HCT116 (cell line): Measurements from ENCODE around the gene PLD5. TPM values are rescaled to one million over a fixed set of nuclear protein-coding genes. Genes with fewer than 3 reads are reported as not detected.

ENCODE experiments used
- ATAC-seq: fragments of 200-7000 bp; cut with Tn5 transposase; 2 replicates; pipeline ENCODE4 v1.9.1; 2020; ENCODE audit warnings: mild to moderate bottlenecking, moderate library complexity
- BruUV-seq: library from RNA; stranded (reverse); fragments of 400-500 nt; replicated peaks from 2 replicates; lab custom pipeline; 2021; lab: Mats Ljungman, UMichigan
- CTCF ChIA-PET: fragments of 300-600 bp; sonication (Branson Sonifier 250); formaldehyde crosslinking; loops from one replicate; lab custom pipeline; 2021; ENCODE audit warnings: antibody characterized with exemption; lab: Charles Lee
- POLR2A ChIA-PET: fragments of 300-600, 350-600 bp; sonication (Branson Sonifier 250); formaldehyde crosslinking; loops from one replicate; lab custom pipeline; 2021; ENCODE audit warnings: antibody characterized with exemption; lab: Charles Lee
- RAD21 ChIA-PET, 2 experiments: fragments of 300-600 bp; sonication (Branson Sonifier 250); formaldehyde crosslinking; loops; one replicate each; lab custom pipeline; 2023; ENCODE audit warnings: low total read pairs in 2 of 2; ENCODE audit not compliant: uncharacterized antibody in 2 of 2, unreplicated experiment in 2 of 2, low non-redundant PET in 1 of 2; lab: Charles Lee
- DNase-seq: peaks from one replicate; pipeline ENCODE4 v3.0.0-alpha.2; 2010; ENCODE audit warnings: low read depth, low spot score
- H2AFZ ChIP-seq: fragments of 200-600 bp; shearing (Covaris generic), sonication (generic); 2 replicates; pipeline ENCODE4 v1.6.1; 2017; ENCODE audit warnings: low read depth, mixed run types, mixed read lengths, antibody characterized with exemption, low read length; ENCODE audit not compliant: poor library complexity, severe bottlenecking
- H3K27ac ChIP-seq: 2 replicates; pipeline ENCODE4 v1.5.1; 2012; ENCODE audit warnings: low read depth, low read length
- H3K27me3 ChIP-seq: fragments of 200-600 bp; sonication (generic); 2 replicates; pipeline ENCODE4 v1.6.1; 2016; ENCODE audit warnings: mixed run types, low read length, mixed read lengths; ENCODE audit not compliant: insufficient read depth
- H3K36me3 ChIP-seq, 2 experiments: fragments of 200-500 bp in 1 of 2; fragments of 200-600 bp in 1 of 2; sonication (Bioruptor generic) in 1 of 2; sonication (generic) in 1 of 2; 2 replicates each; pipeline versions ENCODE4 v1.5.1 to v1.6.1; 2014 to 2016; ENCODE audit warnings: low read length in 2 of 2, inconsistent platforms in 1 of 2, mixed read lengths in 1 of 2, mixed run types in 1 of 2; ENCODE audit not compliant: insufficient read depth in 2 of 2, control insufficient read depth in 1 of 2
- H3K4me1 ChIP-seq, 2 experiments: fragments of 200-600 bp in 1 of 2; sonication (generic) in 1 of 2; 2 replicates each; pipeline versions ENCODE4 v1.5.1 to v1.6.1; 2012 to 2017; ENCODE audit warnings: low read length in 2 of 2, inconsistent platforms in 1 of 2, mild to moderate bottlenecking in 1 of 2, mixed read lengths in 1 of 2, mixed run types in 1 of 2, moderate library complexity in 1 of 2; ENCODE audit not compliant: insufficient read depth in 2 of 2, control insufficient read depth in 1 of 2
- H3K4me2 ChIP-seq: fragments of 200-600 bp; sonication (generic); 2 replicates; pipeline ENCODE4 v1.6.1; 2017; ENCODE audit warnings: mixed run types, low read length, mixed read lengths
- H3K4me3 ChIP-seq, 2 experiments: fragments of 200-600 bp in 1 of 2; sonication (generic) in 1 of 2; replicated peaks in 1 of 2; 2 replicates each; pipeline ENCODE4 v1.5.1; 2011 to 2016; ENCODE audit warnings: low read length in 2 of 2, control low read depth in 1 of 2, low read depth in 1 of 2, mild to moderate bottlenecking in 1 of 2, mixed read lengths in 1 of 2, mixed run types in 1 of 2
- H3K79me2 ChIP-seq: fragments of 200-600 bp; sonication (generic); 2 replicates; pipeline ENCODE4 v1.6.1; 2017; ENCODE audit warnings: mild to moderate bottlenecking, mixed run types, low read length, moderate library complexity, mixed read lengths; ENCODE audit not compliant: insufficient read depth
- H3K9ac ChIP-seq: fragments of 200-600 bp; sonication (generic); 2 replicates; pipeline ENCODE4 v1.6.1; 2016; ENCODE audit warnings: low read length, mixed read lengths
- H3K9me2 ChIP-seq: fragments of 200-600 bp; sonication (generic), shearing (Covaris generic); 2 replicates; pipeline ENCODE4 v1.6.1; 2017; ENCODE audit warnings: mixed run types, mild to moderate bottlenecking, moderate library complexity; ENCODE audit not compliant: insufficient read depth
- H3K9me3 ChIP-seq, 2 experiments: fragments of 200-500 bp in 1 of 2; fragments of 200-600 bp in 1 of 2; sonication (Bioruptor generic) in 1 of 2; sonication (generic) in 1 of 2; 2 replicates each; pipeline ENCODE4 v1.6.1; 2014 to 2017; ENCODE audit warnings: low read length in 2 of 2, mixed read lengths in 2 of 2, inconsistent platforms in 1 of 2, low read depth in 1 of 2, mild to moderate bottlenecking in 1 of 2, mixed run types in 1 of 2, moderate library complexity in 1 of 2; ENCODE audit not compliant: control insufficient read depth in 1 of 2, insufficient read depth in 1 of 2
- H4K20me1 ChIP-seq: fragments of 200-600 bp; sonication (generic), shearing (Covaris generic); 2 replicates; pipeline ENCODE4 v1.6.1; 2017; ENCODE audit warnings: mixed run types, mild to moderate bottlenecking, moderate library complexity; ENCODE audit not compliant: insufficient read depth
- CBX3 ChIP-seq: IDR thresholded peaks from 2 replicates; pipeline ENCODE4 v1.6.1; 2012; ENCODE audit warnings: low read depth
- EGR1 ChIP-seq: IDR thresholded peaks from 2 replicates; pipeline ENCODE4 v1.6.1; 2012; ENCODE audit warnings: low read depth
- EZH2 ChIP-seq: fragments of 200-600 bp; sonication (generic); IDR thresholded peaks from 2 replicates; pipeline ENCODE4 v1.6.1; 2017; ENCODE audit warnings: antibody characterized with exemption, mixed run types
- EZH2phosphoT487 ChIP-seq: fragments of 200-600 bp; IDR thresholded peaks from 2 replicates; pipeline ENCODE4 v1.6.1; 2018; ENCODE audit warnings: antibody characterized with exemption, borderline replicate concordance
- RAD21 ChIP-seq: IDR thresholded peaks from 2 replicates; pipeline ENCODE4 v1.6.1; 2012; ENCODE audit warnings: low read depth, mild to moderate bottlenecking
- TCF7L2 ChIP-seq: IDR thresholded peaks from 2 replicates; pipeline ENCODE4 v1.7.0; 2011; ENCODE audit warnings: borderline replicate concordance, inconsistent platforms; ENCODE audit not compliant: insufficient read depth, insufficient read length; ENCODE audit errors: extremely low read depth
- ZNF274 ChIP-seq: fragments of 200-500 bp; sonication (Bioruptor generic); IDR thresholded peaks from 2 replicates; pipeline ENCODE4 v1.6.1; 2014; ENCODE audit warnings: mild to moderate bottlenecking, low read depth, low read length, inconsistent platforms
- intact Hi-C: fragments of 100-400 bp; cut with micrococcal nuclease; formaldehyde crosslinking; loops from 2 replicates; pipeline ENCODE4 v1.10.0; 2022
- total RNA-seq: library from RNA; stranded (reverse); gene quantifications from one replicate; pipeline ENCODE4 v1.2.1, GENCODE V29; 2021; ENCODE audit not compliant: unreplicated experiment
- TF ChIP-seq, protein P1 (sequence below), 3 experiments: fragments of 200-600 bp in 1 of 3; sonication (generic) in 1 of 3; IDR thresholded peaks in 2 of 3; conservative IDR thresholded peaks in 1 of 3; 2 replicates each; pipeline ENCODE4 v1.5.1; 2012 to 2017; ENCODE audit warnings: low read depth in 2 of 3, low read length in 2 of 3, antibody characterized with exemption in 1 of 3, borderline replicate concordance in 1 of 3, control low read depth in 1 of 3, mild to moderate bottlenecking in 1 of 3, mixed read lengths in 1 of 3, mixed run types in 1 of 3, moderate library complexity in 1 of 3; ENCODE audit not compliant: insufficient read depth in 1 of 3
- TF ChIP-seq, protein P2 (sequence below): IDR thresholded peaks from 2 replicates; pipeline ENCODE4 v1.6.1; 2012
- TF ChIP-seq, protein P3 (sequence below): IDR thresholded peaks from 2 replicates; pipeline ENCODE4 v1.6.1; 2012; ENCODE audit warnings: low read depth

Gene PLD5
- total RNA-seq, 1 experiment from 2014 or later, result not detected

DNA sequence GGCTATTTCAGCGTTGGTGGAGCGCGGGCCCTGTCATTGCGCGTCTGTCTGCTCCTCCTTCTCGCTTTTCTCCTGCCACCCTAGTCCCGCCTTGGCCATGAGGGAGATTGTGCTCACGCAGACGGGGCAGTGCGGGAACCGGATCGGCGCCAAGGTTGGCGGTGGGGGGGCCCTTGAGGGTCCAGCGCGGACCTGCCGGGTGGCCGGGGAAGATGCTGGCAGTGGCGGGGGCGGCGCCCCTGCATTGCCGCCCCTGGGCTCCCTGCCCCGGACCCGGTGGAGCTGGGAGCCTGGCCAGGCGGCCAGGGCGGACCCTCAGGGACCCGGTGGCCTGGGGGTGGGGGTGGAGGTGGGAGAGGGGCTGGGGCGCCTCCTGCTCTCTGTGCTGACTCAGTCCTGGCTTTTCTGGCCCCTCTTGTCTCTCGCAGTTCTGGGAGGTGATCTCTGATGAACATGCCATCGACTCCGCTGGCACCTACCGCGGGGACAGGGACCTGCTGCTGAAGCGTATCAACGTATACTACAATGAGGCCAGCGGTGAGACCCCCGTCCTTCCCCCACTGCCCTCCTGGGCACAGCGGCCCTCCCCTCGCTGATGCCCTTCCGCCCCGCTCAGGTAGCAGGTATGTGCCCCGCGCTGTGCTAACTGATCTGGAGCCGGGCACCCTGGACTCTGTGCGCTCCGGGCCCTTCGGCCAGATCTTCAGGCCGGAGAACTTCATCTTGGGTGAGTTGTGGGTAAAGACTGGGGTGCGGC, 467.3 kb downstream of the PLD5 start:
- POLR2A ChIA-PET, result no interaction called here
- Histone ChIP-seq H3K36me3 (no peaks in the 10 kb centered on the region), H3K4me1 (no peaks in the 10 kb centered on the region), H3K9ac (no peak overlapping the region), H3K79me2 (no peaks in the 10 kb centered on the region), H3K27me3 (no peaks in the 10 kb centered on the region), H2AFZ (no peak overlapping the region), H3K27ac (no peak overlapping the region), H3K4me2 (no peak overlapping the region), H3K4me3 (no peak overlapping the region), H3K9me3 (no peaks in the 10 kb centered on the region), H3K9me2 (no peaks in the 10 kb centered on the region), H4K20me1 (no peaks in the 10 kb centered on the region)
- ATAC-seq (no peak), DNase-seq (no peak)
- intact Hi-C loops, result no loop called here
- CTCF ChIA-PET, result no interaction called here
- RAD21 ChIA-PET, result no interaction called here
- TF ChIP-seq ZNF274 (no peak), RAD21 (no peak), TCF7L2 (no peak), EZH2phosphoT487 (no peak), CBX3 (no peak), EGR1 (no peak), EZH2 (no peak)
- TF ChIP-seq, protein P1, sequence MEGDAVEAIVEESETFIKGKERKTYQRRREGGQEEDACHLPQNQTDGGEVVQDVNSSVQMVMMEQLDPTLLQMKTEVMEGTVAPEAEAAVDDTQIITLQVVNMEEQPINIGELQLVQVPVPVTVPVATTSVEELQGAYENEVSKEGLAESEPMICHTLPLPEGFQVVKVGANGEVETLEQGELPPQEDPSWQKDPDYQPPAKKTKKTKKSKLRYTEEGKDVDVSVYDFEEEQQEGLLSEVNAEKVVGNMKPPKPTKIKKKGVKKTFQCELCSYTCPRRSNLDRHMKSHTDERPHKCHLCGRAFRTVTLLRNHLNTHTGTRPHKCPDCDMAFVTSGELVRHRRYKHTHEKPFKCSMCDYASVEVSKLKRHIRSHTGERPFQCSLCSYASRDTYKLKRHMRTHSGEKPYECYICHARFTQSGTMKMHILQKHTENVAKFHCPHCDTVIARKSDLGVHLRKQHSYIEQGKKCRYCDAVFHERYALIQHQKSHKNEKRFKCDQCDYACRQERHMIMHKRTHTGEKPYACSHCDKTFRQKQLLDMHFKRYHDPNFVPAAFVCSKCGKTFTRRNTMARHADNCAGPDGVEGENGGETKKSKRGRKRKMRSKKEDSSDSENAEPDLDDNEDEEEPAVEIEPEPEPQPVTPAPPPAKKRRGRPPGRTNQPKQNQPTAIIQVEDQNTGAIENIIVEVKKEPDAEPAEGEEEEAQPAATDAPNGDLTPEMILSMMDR (IDR thresholded peaks at IDR 0.05 in 2 of 3, conservative IDR thresholded peaks at IDR 0.05 in 1 of 3; ENCODE audit: borderline replicate concordance in 1 of 3, insufficient read depth in 1 of 3, low read depth in 2 of 3, low read length in 2 of 3), result no peak
- TF ChIP-seq, protein P2, sequence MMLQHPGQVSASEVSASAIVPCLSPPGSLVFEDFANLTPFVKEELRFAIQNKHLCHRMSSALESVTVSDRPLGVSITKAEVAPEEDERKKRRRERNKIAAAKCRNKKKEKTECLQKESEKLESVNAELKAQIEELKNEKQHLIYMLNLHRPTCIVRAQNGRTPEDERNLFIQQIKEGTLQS, result no peak
- TF ChIP-seq, protein P3, sequence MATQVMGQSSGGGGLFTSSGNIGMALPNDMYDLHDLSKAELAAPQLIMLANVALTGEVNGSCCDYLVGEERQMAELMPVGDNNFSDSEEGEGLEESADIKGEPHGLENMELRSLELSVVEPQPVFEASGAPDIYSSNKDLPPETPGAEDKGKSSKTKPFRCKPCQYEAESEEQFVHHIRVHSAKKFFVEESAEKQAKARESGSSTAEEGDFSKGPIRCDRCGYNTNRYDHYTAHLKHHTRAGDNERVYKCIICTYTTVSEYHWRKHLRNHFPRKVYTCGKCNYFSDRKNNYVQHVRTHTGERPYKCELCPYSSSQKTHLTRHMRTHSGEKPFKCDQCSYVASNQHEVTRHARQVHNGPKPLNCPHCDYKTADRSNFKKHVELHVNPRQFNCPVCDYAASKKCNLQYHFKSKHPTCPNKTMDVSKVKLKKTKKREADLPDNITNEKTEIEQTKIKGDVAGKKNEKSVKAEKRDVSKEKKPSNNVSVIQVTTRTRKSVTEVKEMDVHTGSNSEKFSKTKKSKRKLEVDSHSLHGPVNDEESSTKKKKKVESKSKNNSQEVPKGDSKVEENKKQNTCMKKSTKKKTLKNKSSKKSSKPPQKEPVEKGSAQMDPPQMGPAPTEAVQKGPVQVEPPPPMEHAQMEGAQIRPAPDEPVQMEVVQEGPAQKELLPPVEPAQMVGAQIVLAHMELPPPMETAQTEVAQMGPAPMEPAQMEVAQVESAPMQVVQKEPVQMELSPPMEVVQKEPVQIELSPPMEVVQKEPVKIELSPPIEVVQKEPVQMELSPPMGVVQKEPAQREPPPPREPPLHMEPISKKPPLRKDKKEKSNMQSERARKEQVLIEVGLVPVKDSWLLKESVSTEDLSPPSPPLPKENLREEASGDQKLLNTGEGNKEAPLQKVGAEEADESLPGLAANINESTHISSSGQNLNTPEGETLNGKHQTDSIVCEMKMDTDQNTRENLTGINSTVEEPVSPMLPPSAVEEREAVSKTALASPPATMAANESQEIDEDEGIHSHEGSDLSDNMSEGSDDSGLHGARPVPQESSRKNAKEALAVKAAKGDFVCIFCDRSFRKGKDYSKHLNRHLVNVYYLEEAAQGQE, result no peak
- no TSS peak for BruUV-seq
